Right lobe of liver (tissue), 4 donors: ENCODE results near the gene ZNF280C.

Source experiments
- CTCF ChIP-seq, 4 donors: fragments of 200-600 bp in 3 of 4; fragments of 450-650 bp in 1 of 4; IDR thresholded peaks; one replicate each; pipeline versions ENCODE4 v1.5.1 to v1.8.0; 2016 to 2022; ENCODE audit warnings: antibody characterized with exemption in 4 of 4, mild to moderate bottlenecking in 2 of 4
- POLR2A ChIP-seq: fragments of 450-650 bp; IDR thresholded peaks from one replicate; pipeline ENCODE4 v1.6.1; 2017; ENCODE audit warnings: antibody characterized with exemption, mild to moderate bottlenecking
- donor health status: DM: no; HTN: no; CAD: no.
- donor health status: DM: no; HTN: no; CAD: no.
- donor health status: DM: no; HTN: yes; CAD: no.

- TF ChIP-seq CTCF (IDR thresholded peaks at IDR 0.05) (no peak), POLR2A (no peak)
These were observed 93.8 kb downstream of the ZNF280C start for GRCh38 chrX:130174937-130175336.
